ENCODE data around the gene FERMT1. TPM values are rescaled to one million over a fixed set of nuclear protein-coding genes. Genes with fewer than 3 reads are reported as not detected.

Gene FERMT1
- total RNA-seq, 1 donor from 2014 or later = 0.27 TPM

GRCh38 chr20:6086868-6087267 lies 36.0 kb downstream of the FERMT1 start:
- no peak for DNase-seq (ENCODE audit: extremely low spot score, unreplicated experiment)
- Mint-ChIP-seq H3K27ac (ENCODE audit: unreplicated experiment) (no peak overlapping the region), H3K27me3 (ENCODE audit: unreplicated experiment) (peaks cover 7% of the 10 kb centered on the region), H3K36me3 (ENCODE audit: unreplicated experiment) (no peaks in the 10 kb centered on the region), H3K4me1 (ENCODE audit: unreplicated experiment) (no peaks in the 10 kb centered on the region), H3K4me3 (ENCODE audit: unreplicated experiment) (no peak overlapping the region), H3K9me3 (ENCODE audit: unreplicated experiment) (no peaks in the 10 kb centered on the region)
- TF ChIP-seq CTCF (IDR thresholded peaks at IDR 0.05) = no peak

- H3K36me3 Mint-ChIP-seq (ENCODE audit: unreplicated experiment) = no peaks in the 10 kb centered on the region
- peaks cover 9% of the 10 kb centered on the region for H3K27me3 Mint-ChIP-seq (ENCODE audit: unreplicated experiment)
- TF ChIP-seq CTCF (IDR thresholded peaks at IDR 0.05) = no peak
- no peaks in the 10 kb centered on the region for H3K4me1 Mint-ChIP-seq (ENCODE audit: unreplicated experiment)
- H3K4me3 Mint-ChIP-seq (ENCODE audit: unreplicated experiment) = no peak overlapping the region
- no peak overlapping the region for H3K27ac Mint-ChIP-seq (ENCODE audit: unreplicated experiment)
- no peak for DNase-seq (ENCODE audit: extremely low spot score, unreplicated experiment)
- H3K9me3 Mint-ChIP-seq (ENCODE audit: unreplicated experiment) = no peaks in the 10 kb centered on the region
Observed at GRCh38 chr20:6083926-6084325, 38.9 kb downstream of the FERMT1 start.

- no peaks in the 10 kb centered on the region for H3K4me1 Mint-ChIP-seq (ENCODE audit: unreplicated experiment)
- peaks cover 7% of the 10 kb centered on the region for H3K27me3 Mint-ChIP-seq (ENCODE audit: unreplicated experiment)
- no peaks in the 10 kb centered on the region for H3K36me3 Mint-ChIP-seq (ENCODE audit: unreplicated experiment)
- no peak for TF ChIP-seq CTCF (IDR thresholded peaks at IDR 0.05)
- no peaks in the 10 kb centered on the region for H3K9me3 Mint-ChIP-seq (ENCODE audit: unreplicated experiment)
- H3K27ac Mint-ChIP-seq (ENCODE audit: unreplicated experiment) = no peak overlapping the region
- no peak for DNase-seq (ENCODE audit: extremely low spot score, unreplicated experiment)
- no peak overlapping the region for H3K4me3 Mint-ChIP-seq (ENCODE audit: unreplicated experiment)
Observed at GRCh38 chr20:6081236-6081635, 41.6 kb downstream of the FERMT1 start.

- peaks cover 7% of the 10 kb centered on the region for H3K27me3 Mint-ChIP-seq (ENCODE audit: unreplicated experiment)
- no peak for DNase-seq (ENCODE audit: extremely low spot score, unreplicated experiment)
- H3K4me3 Mint-ChIP-seq (ENCODE audit: unreplicated experiment) = no peak overlapping the region
- no peaks in the 10 kb centered on the region for H3K36me3 Mint-ChIP-seq (ENCODE audit: unreplicated experiment)
- TF ChIP-seq CTCF (IDR thresholded peaks at IDR 0.05) = no peak
- H3K27ac Mint-ChIP-seq (ENCODE audit: unreplicated experiment) = no peak overlapping the region
- no peaks in the 10 kb centered on the region for H3K4me1 Mint-ChIP-seq (ENCODE audit: unreplicated experiment)
- no peaks in the 10 kb centered on the region for H3K9me3 Mint-ChIP-seq (ENCODE audit: unreplicated experiment)
Observed at GRCh38 chr20:6079016-6079415, 43.8 kb downstream of the FERMT1 start.

- peaks cover 6% of the 10 kb centered on the region for H3K27me3 Mint-ChIP-seq (ENCODE audit: unreplicated experiment)
- no peak for DNase-seq (ENCODE audit: extremely low spot score, unreplicated experiment)
- no peaks in the 10 kb centered on the region for H3K9me3 Mint-ChIP-seq (ENCODE audit: unreplicated experiment)
- no peak for TF ChIP-seq CTCF (IDR thresholded peaks at IDR 0.05)
- H3K4me1 Mint-ChIP-seq (ENCODE audit: unreplicated experiment) = no peaks in the 10 kb centered on the region
- H3K27ac Mint-ChIP-seq (ENCODE audit: unreplicated experiment) = no peak overlapping the region
- H3K4me3 Mint-ChIP-seq (ENCODE audit: unreplicated experiment) = no peak overlapping the region
- no peaks in the 10 kb centered on the region for H3K36me3 Mint-ChIP-seq (ENCODE audit: unreplicated experiment)
Observed at GRCh38 chr20:6075428-6076219, 47.2 kb downstream of the FERMT1 start.

Data from osteocyte (in vitro differentiated cells).